Measurements from ENCODE around the gene MICAL2.

MICAL2 gene

DNA sequence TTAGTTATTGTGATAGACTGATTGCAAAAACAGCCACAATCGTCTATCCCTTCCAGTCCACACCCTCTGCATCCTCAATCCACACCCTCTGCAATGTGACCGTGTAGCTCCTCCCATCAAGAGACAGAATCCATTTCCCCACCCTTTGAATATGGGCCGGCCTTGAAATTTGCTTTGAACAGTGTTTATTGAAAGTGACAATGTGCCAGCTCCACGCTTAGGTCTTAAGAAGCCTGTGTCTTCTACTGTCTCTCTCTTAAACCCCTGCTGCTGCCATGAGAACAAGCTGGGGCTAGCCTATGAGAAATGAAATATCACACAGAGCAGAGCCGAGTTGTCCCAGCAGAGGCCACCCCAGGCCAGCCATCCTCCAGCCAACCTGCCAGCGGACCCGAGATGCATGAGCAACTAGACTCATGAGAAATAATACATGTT lies 22.3 kb upstream of the MICAL2 start:
- Histone ChIP-seq H3K27me3 (ENCODE audit: control insufficient read depth in 5 of 5, insufficient read depth in 4 of 5, low read length in 5 of 5) (peaks cover 0 to 10% (median 7%) of the 10 kb centered on the region in 5 donors), H3K9ac (ENCODE audit: low read length in 5 of 5) (no peak overlapping the region), H3K27ac (ENCODE audit: low read depth, low read length) (peak overlapping the region; percentile 70), H3K9me3 (ENCODE audit: control insufficient read depth in 5 of 5, low read length in 5 of 5) (peaks cover 0 to 5% (median 0%) of the 10 kb centered on the region in 5 donors), H3K4me3 (ENCODE audit: low read depth in 1 of 5, low read length in 5 of 5) (no peak overlapping the region), H3K36me3 (ENCODE audit: control insufficient read depth in 5 of 5, insufficient read depth in 5 of 5, low read length in 5 of 5) (no peaks in the 10 kb centered on the region), H3K4me1 (ENCODE audit: control insufficient read depth in 5 of 5, insufficient read depth in 5 of 5, low read length in 5 of 5) (peaks cover 22 to 65% (median 46%) of the 10 kb centered on the region in 5 donors)

DNA sequence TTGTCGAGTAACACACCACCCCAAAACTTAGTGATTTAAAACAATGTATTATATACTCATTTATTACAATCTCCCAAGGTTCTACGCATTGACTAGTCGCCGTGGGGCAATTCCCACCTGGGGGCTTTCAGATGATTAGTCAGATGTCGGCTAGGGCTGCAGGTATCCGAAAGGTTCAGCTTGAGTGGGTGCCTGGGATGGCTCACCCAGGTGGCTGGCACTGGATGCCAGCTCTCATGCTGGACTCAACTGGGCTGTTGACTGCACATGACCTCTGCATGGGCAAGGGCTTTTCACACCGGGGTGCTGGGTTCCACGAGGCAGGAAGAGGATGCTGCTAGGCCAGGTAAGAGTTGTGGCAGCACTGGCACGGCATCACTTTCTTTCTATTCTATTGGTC lies 21.9 kb upstream of the MICAL2 start:
- no peak overlapping the region for H3K27ac ChIP-seq (ENCODE audit: low read depth, low read length)

DNA sequence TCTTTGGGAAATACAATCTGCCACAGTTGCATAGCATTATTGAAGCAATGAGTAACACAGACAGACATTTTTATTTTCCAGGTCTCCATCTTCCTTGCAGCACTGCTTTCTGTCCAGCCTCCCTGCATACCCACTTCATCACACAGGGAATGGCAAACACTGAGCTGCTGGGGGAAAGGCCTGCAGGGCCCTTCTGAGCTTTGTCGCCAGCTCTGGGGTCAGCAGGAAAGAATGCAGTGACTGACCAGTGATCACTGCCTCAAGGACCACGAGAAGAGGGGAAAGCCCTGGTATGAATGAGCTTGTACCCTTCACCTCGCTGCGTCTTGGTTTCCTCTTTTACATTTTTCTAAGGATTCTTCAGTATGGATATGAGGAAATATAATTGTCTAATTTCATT lies 21.3 kb upstream of the MICAL2 start:
- H3K4me1 ChIP-seq (ENCODE audit: control insufficient read depth in 5 of 5, insufficient read depth in 5 of 5, low read length in 5 of 5), result peaks cover 22 to 65% (median 46%) of the 10 kb centered on the region in 5 donors
- no peak overlapping the region for H3K4me3 ChIP-seq (ENCODE audit: low read depth in 1 of 5, low read length in 5 of 5)
- no peak overlapping the region for H3K9ac ChIP-seq (ENCODE audit: low read length in 5 of 5)
- peaks cover 0 to 4% (median 0%) of the 10 kb centered on the region in 5 donors for H3K9me3 ChIP-seq (ENCODE audit: control insufficient read depth in 5 of 5, low read length in 5 of 5)
- no peaks in the 10 kb centered on the region for H3K36me3 ChIP-seq (ENCODE audit: control insufficient read depth in 5 of 5, insufficient read depth in 5 of 5, low read length in 5 of 5)
- H3K27ac ChIP-seq (ENCODE audit: low read depth, low read length), result no peak overlapping the region
- peaks cover 0 to 10% (median 7%) of the 10 kb centered on the region in 5 donors for H3K27me3 ChIP-seq (ENCODE audit: control insufficient read depth in 5 of 5, insufficient read depth in 4 of 5, low read length in 5 of 5)

More for the DNA sequence above, 21.9 kb upstream of the MICAL2 start:
- Histone ChIP-seq H3K9me3 (ENCODE audit: control insufficient read depth in 5 of 5, low read length in 5 of 5) (peaks cover 0 to 5% (median 0%) of the 10 kb centered on the region in 5 donors), H3K4me3 (ENCODE audit: low read depth in 1 of 5, low read length in 5 of 5) (no peak overlapping the region), H3K9ac (ENCODE audit: low read length in 5 of 5) (no peak overlapping the region), H3K36me3 (ENCODE audit: control insufficient read depth in 5 of 5, insufficient read depth in 5 of 5, low read length in 5 of 5) (no peaks in the 10 kb centered on the region), H3K4me1 (ENCODE audit: control insufficient read depth in 5 of 5, insufficient read depth in 5 of 5, low read length in 5 of 5) (peaks cover 22 to 65% (median 46%) of the 10 kb centered on the region in 5 donors), H3K27me3 (ENCODE audit: control insufficient read depth in 5 of 5, insufficient read depth in 4 of 5, low read length in 5 of 5) (peaks cover 0 to 10% (median 7%) of the 10 kb centered on the region in 5 donors)

GRCh38 chr11:12089473-12089872 lies 20.9 kb upstream of the MICAL2 start:
- H3K27me3 ChIP-seq (ENCODE audit: control insufficient read depth in 5 of 5, insufficient read depth in 4 of 5, low read length in 5 of 5), result peaks cover 0 to 10% (median 7%) of the 10 kb centered on the region in 5 donors
- no peaks in the 10 kb centered on the region for H3K36me3 ChIP-seq (ENCODE audit: control insufficient read depth in 5 of 5, insufficient read depth in 5 of 5, low read length in 5 of 5)
- no peak overlapping the region for H3K9ac ChIP-seq (ENCODE audit: low read length in 5 of 5)
- H3K4me1 ChIP-seq (ENCODE audit: control insufficient read depth in 5 of 5, insufficient read depth in 5 of 5, low read length in 5 of 5), result peaks cover 22 to 65% (median 46%) of the 10 kb centered on the region in 5 donors
- H3K4me3 ChIP-seq (ENCODE audit: low read depth in 1 of 5, low read length in 5 of 5), result no peak overlapping the region
- no peaks in the 10 kb centered on the region for H3K9me3 ChIP-seq (ENCODE audit: control insufficient read depth in 5 of 5, low read length in 5 of 5)
- H3K27ac ChIP-seq (ENCODE audit: low read depth, low read length), result no peak overlapping the region

DNA sequence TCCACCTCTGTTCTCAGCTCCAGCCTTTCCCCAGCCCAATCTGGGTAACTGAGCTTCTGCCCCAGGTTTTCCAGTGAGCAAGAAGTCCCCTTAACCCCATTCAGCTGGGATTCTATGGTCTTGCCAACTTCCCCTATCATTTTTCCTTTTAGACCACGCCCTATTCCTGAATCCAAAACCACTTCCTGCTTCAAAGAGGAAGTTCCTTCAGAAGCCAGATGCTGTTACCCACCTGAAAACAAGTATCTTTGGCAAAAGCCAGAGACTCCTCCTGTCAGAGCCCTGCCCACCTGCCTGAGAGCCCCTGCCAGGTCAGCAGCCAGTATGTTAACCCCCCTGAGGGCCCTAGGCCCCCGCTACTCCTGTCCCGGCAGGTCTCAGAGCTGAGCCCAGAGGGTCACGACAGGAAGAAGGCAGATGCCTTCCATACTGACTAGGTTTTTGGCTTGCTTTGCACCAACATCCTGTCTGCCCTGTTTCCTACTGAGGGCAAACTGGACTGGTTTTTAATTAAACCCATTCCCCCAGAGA lies 20.3 kb upstream of the MICAL2 start:
- H3K27ac ChIP-seq (ENCODE audit: low read depth, low read length), result no peak overlapping the region
- no peak overlapping the region for H3K9ac ChIP-seq (ENCODE audit: low read length in 5 of 5)
- peaks cover 0 to 10% (median 7%) of the 10 kb centered on the region in 5 donors for H3K27me3 ChIP-seq (ENCODE audit: control insufficient read depth in 5 of 5, insufficient read depth in 4 of 5, low read length in 5 of 5)

DNA sequence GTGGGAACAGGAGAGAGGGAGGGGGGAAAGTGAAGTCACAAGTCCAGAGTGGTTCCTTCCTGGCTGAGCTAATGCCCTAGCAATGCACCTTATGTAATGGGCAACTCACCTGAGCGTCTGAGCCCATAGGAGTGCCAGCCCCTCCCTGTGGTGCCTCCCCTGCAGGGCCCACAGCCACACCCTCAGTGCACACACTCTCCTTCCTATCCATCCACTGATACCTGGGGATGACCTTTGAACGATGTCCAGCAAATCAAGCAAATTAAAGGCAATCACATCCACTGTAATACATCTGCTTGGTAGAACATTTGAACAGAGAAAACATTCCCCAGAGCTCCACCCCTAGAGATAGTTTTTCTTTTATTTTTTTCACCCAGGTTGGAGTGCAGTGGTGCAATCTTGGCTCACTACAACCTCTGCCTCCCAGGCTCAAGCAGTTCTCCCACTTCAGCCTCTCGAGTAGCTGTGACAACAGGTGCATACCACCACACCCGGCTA lies 19.6 kb upstream of the MICAL2 start:
- Histone ChIP-seq H3K9me3 (ENCODE audit: control insufficient read depth in 5 of 5, low read length in 5 of 5) (no peaks in the 10 kb centered on the region), H3K36me3 (ENCODE audit: control insufficient read depth in 5 of 5, insufficient read depth in 5 of 5, low read length in 5 of 5) (no peaks in the 10 kb centered on the region), H3K4me1 (ENCODE audit: control insufficient read depth in 5 of 5, insufficient read depth in 5 of 5, low read length in 5 of 5) (peaks cover 17 to 57% (median 42%) of the 10 kb centered on the region in 5 donors), H3K9ac (ENCODE audit: low read length in 5 of 5) (no peak overlapping the region), H3K27me3 (ENCODE audit: control insufficient read depth in 5 of 5, insufficient read depth in 4 of 5, low read length in 5 of 5) (peaks cover 0 to 8% (median 4%) of the 10 kb centered on the region in 5 donors), H3K27ac (ENCODE audit: low read depth, low read length) (no peak overlapping the region), H3K4me3 (ENCODE audit: low read depth in 1 of 5, low read length in 5 of 5) (no peak overlapping the region)

More for the DNA sequence above, 20.3 kb upstream of the MICAL2 start:
- no peaks in the 10 kb centered on the region for H3K9me3 ChIP-seq (ENCODE audit: control insufficient read depth in 5 of 5, low read length in 5 of 5)
- H3K36me3 ChIP-seq (ENCODE audit: control insufficient read depth in 5 of 5, insufficient read depth in 5 of 5, low read length in 5 of 5), result no peaks in the 10 kb centered on the region
- peaks cover 22 to 64% (median 46%) of the 10 kb centered on the region in 5 donors for H3K4me1 ChIP-seq (ENCODE audit: control insufficient read depth in 5 of 5, insufficient read depth in 5 of 5, low read length in 5 of 5)
- H3K4me3 ChIP-seq (ENCODE audit: low read depth in 1 of 5, low read length in 5 of 5), result no peak overlapping the region

DNA sequence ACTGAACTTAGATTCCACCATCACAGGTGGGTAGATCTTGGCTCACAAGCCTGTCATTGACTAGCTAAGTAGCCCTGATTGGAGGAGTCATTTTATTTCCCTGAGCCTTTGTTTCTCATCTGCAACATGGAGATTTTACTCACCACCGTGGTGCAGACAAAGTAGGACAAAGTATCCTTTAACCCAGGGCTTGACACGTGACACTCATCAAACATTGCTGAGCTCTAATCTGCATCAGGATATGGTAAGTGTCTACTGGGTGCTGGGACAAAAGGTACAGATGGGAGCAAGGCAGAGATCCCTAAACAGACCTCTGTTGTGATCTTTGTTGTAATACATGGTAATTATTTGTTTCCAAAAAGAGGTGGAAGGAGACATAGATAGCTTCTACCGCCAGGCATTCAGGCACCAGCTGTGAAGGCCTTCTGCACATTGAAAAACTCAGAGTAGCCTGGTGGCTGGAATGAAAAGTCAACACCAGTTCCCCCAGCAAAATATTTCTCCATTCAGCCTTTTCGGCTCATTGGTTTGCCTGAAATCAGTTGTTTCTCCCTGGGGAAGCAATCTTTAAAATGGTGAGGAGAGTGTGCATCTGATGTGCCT lies 18.3 kb upstream of the MICAL2 start:
- Histone ChIP-seq H3K36me3 (ENCODE audit: control insufficient read depth in 5 of 5, insufficient read depth in 5 of 5, low read length in 5 of 5) (no peaks in the 10 kb centered on the region), H3K9me3 (ENCODE audit: control insufficient read depth in 5 of 5, low read length in 5 of 5) (no peaks in the 10 kb centered on the region)

DNA sequence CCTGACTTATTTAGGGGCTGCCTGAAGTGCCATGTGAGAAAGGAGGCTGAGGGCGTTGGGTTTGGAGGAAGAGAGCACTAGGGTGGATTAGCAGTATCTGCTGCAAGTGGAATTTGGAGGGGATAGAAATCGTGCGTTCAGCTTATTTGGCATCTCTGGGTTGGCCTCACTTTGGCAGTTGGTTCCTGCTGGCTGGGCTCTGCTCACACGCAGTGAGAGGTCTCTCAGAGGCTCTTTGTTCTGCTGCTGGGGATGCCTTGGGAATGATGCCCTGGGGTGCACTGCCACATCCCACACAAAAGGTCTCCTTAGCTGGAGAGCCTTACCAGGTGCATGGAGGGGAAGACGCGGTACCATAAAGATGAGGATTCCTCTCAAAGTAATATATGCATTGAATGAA lies 17.7 kb upstream of the MICAL2 start:
- H3K4me3 ChIP-seq (ENCODE audit: low read depth in 1 of 5, low read length in 5 of 5), result no peak overlapping the region
- no peaks in the 10 kb centered on the region for H3K36me3 ChIP-seq (ENCODE audit: control insufficient read depth in 5 of 5, insufficient read depth in 5 of 5, low read length in 5 of 5)
- no peak overlapping the region for H3K9ac ChIP-seq (ENCODE audit: low read length in 5 of 5)
- H3K27me3 ChIP-seq (ENCODE audit: control insufficient read depth in 5 of 5, insufficient read depth in 4 of 5, low read length in 5 of 5), result peaks cover 0 to 4% (median under 1%) of the 10 kb centered on the region in 5 donors
- H3K4me1 ChIP-seq (ENCODE audit: control insufficient read depth in 5 of 5, insufficient read depth in 5 of 5, low read length in 5 of 5), result peaks cover 3 to 38% (median 23%) of the 10 kb centered on the region in 5 donors
- H3K9me3 ChIP-seq (ENCODE audit: control insufficient read depth in 5 of 5, low read length in 5 of 5), result no peaks in the 10 kb centered on the region
- no peak overlapping the region for H3K27ac ChIP-seq (ENCODE audit: low read depth, low read length)

More for the DNA sequence above, 18.3 kb upstream of the MICAL2 start:
- Histone ChIP-seq H3K27me3 (ENCODE audit: control insufficient read depth in 5 of 5, insufficient read depth in 4 of 5, low read length in 5 of 5) (peaks cover 0 to 4% (median 0%) of the 10 kb centered on the region in 5 donors), H3K4me1 (ENCODE audit: control insufficient read depth in 5 of 5, insufficient read depth in 5 of 5, low read length in 5 of 5) (peaks cover 4 to 45% (median 30%) of the 10 kb centered on the region in 5 donors), H3K9ac (ENCODE audit: low read length in 5 of 5) (no peak overlapping the region), H3K27ac (ENCODE audit: low read depth, low read length) (no peak overlapping the region), H3K4me3 (ENCODE audit: low read depth in 1 of 5, low read length in 5 of 5) (no peak overlapping the region)

- Histone ChIP-seq H3K36me3 (ENCODE audit: control insufficient read depth in 5 of 5, insufficient read depth in 5 of 5, low read length in 5 of 5) (no peaks in the 10 kb centered on the region), H3K4me1 (ENCODE audit: control insufficient read depth in 5 of 5, insufficient read depth in 5 of 5, low read length in 5 of 5) (peaks cover 0 to 15% (median 7%) of the 10 kb centered on the region in 5 donors), H3K9ac (ENCODE audit: low read length in 5 of 5) (no peak overlapping the region), H3K9me3 (ENCODE audit: control insufficient read depth in 5 of 5, low read length in 5 of 5) (no peaks in the 10 kb centered on the region), H3K27ac (ENCODE audit: low read depth, low read length) (no peak overlapping the region), H3K27me3 (ENCODE audit: control insufficient read depth in 5 of 5, insufficient read depth in 4 of 5, low read length in 5 of 5) (peaks cover 0 to 11% (median 3%) of the 10 kb centered on the region in 5 donors), H3K4me3 (ENCODE audit: low read depth in 1 of 5, low read length in 5 of 5) (no peak overlapping the region)
Measured at GRCh38 chr11:12094872-12095800, 15.3 kb upstream of the MICAL2 start.

All from subcutaneous abdominal adipose tissue (tissue), 5 donors.